GM21390 (cell line): ENCODE data around the gene STAT3.
"Not testable (repeated sequence)": the region's sequence is repeated elsewhere in the genome, so short reads cannot be mapped to it uniquely, and the experiment has no call there.

Experiments
- ATAC-seq: cut with Tn5 transposase; IDR thresholded peaks from one replicate; pipeline ENCODE4 v1.9.1; 2021; ENCODE audit not compliant: unreplicated experiment

STAT3 gene

DNA sequence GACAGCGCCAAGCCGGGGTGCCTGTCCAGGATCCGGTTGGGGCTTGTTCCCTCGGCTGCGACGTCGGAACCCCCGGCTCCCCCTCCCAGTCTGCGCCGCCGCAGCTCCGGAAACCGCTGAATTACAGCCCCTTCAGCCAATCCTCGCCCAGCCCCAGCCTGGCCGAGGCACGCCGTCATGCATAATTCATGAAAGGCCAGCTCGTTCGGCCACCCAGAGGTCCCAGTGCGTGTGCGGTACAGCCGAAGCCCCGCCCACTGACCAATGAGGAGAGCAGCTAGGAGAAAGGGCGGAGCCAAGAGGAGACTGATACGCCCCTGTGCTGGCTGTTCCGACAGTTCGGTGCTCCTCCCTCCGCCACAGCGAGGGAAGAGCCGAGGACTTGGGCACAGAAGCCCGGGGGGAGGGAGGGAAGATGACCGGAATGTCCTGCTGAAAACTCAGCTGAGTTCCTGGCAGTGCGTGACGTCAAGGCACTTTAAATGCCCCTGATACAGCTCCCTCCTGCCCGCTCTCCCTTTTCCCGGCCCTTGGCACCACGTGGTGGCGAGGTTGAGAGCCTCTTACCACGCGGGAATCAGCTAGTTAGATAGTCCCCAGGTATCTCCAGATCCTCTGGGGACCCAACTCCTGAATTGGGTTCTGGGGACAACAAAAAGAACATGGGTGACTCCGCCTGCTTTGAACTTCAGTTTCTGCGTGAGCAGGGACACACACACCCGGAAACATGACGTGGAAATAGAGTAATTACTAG, at the start of gene STAT3:
Gene STAT3, minus strand, starts transcription at position 62 of the 754 bp plus-strand sequence. CDS start 39,926 bp downstream, outside the sequence.
- peak; percentile 84 for ATAC-seq

DNA sequence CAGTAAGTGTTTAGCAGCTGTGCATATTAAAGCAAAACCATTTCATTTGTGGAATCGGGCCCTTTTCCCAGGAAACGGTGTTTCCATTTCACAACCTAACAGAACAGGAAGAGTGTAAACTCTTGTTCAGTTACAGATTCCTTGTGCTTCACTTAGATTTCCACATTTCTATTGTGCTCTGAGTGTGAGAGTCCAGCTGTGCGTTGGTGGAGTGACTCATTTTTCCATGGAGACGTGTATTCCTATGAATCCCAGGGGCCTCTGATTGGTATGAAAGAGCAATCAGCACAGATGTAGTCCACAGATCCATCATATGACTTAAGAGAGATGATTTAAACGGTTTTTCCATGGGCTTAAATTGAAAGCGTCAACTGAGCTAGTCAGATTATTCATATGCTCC, 48.1 kb upstream of the STAT3 start:
- ATAC-seq: no peak

DNA sequence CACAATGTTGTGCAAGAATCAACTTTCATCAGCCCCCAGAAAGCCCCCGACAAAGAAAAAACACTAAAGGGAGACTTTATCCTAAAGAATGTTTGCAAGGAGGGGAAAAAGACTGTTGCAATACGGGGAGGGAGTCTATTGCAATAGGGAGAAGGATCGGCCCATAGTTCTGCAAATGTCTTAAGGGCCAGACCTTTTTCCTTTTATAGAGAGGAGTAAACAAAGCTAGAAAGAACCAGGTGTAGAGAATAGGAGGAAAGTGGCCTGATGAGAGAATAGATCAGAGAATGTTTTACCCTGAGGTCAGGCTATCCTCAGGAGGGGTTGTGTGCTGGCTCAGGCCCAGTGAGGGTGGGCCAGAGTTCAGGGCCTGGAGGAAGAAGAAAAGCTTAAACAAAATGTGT, 43.5 kb upstream of the STAT3 start:
- ATAC-seq: no peak

DNA sequence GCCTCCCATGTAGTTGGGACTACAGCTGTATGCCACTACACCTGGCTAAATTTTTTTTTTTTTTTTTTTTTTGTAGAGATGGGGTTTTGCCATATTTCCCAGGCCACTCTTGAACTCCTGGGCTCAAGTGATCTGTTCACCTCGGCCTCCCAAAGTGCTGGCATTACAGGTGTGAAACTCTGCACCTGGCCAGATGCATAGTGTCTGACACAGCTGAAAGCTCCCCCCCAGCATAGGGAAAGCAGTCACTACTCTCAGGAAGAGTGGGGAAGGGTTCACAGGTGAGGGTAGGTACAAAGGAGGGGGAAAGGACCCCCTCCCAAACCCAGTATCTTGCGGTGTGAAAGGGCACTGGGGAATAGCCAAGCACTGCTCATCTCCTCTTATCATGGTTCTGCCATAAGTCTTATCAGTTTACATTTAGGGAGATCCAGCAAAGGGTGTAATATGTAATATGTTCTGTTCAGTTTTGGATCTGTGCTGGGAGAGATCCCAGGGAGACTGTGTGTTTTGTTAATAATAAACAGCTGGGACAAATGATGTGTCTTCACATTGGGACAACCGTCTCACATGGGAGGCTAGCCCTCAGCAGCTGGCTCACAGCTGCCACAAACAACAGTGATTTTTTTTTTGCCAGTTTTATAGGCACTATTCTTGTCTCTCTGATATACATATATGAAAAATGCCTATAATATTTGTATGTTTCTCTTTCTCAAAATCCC, 41.6 kb upstream of the STAT3 start:
- no peak for ATAC-seq

DNA sequence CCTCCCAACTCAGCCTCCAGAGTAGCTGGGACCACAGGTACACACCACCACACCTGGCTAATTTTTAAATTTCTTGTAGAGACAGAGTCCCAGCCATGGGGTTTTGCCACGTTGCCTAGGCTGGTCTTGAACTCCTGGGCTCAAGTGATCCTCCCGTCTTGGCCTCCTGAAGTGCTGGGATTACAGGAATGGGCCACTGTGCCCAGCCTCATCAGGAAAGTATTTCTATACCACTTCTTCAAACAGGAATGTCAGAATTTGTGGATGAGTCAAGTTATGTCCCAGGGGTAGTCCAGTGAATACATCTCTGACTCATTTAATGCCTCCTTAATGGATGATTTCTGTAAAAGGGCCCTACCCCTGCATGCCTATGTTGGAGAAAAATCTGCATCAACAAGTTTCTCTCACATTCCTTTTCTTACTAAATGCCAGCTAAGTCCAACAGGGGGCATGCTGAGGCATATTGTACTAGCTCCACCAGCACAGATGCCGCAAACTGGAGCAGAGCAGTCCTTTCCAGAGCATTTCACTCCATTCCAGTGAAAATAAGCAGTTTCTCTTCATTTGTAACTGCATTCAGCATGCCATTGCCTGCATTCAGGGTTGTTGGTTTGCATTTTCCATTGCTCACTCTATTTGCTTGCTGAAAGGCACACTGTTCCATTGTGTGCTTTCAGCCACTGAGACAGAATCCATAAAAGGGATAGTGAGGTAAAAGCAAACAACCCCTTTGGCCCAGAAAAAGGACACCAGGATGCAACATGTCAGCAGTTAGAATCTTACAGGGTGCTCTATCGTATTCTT, 40.1 kb upstream of the STAT3 start:
- no peak for ATAC-seq

DNA sequence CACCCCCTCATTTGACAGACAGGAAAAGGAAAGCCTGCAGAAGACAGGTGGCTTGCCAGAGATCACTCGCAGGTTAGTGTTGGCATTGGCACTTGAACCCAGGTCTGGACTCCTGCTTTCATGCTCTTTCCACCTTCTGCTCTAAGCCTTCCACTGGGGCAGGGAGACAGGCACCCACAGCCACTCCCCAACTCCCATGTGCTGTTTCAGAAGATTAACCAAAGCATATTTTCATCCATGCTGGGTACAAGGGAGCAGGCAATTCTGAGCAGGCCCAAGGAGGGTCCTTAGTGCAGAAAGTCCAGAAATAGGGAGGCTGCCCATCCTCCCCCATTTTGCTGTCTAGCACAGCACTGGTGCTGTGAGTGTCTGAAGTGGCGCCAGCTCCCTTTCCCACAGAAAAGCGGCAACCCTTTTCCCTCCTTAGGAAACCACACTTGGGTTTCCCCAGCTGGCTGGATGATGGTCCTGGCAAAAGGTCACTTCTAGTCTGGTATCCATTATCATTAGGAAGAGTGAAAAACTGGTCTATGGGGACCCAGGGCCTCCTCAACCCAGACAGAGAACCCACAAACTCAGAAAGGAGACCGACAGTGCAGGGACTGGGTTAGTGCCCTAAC, 36.9 kb upstream of the STAT3 start:
- ATAC-seq: no peak

DNA sequence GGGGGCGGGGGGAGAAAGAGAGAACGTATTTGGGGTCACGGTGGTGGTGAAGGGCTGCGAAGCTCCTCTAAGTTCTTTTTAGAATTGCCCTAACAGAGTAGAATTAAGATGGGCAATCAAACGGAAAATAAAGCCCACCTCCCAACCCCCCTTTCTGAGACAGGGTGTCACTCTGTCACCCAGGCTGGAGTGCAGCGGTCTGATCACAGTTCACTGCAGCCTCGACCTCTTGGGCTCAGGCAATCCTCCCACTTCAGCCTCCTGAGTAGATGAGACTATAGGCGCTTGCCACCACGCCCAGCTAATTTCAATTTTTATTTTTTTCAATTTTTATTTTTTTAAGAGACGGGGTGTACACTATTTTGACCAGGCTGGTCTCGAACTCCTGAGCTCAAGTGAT, 35.5 kb upstream of the STAT3 start:
- no peak for ATAC-seq

DNA sequence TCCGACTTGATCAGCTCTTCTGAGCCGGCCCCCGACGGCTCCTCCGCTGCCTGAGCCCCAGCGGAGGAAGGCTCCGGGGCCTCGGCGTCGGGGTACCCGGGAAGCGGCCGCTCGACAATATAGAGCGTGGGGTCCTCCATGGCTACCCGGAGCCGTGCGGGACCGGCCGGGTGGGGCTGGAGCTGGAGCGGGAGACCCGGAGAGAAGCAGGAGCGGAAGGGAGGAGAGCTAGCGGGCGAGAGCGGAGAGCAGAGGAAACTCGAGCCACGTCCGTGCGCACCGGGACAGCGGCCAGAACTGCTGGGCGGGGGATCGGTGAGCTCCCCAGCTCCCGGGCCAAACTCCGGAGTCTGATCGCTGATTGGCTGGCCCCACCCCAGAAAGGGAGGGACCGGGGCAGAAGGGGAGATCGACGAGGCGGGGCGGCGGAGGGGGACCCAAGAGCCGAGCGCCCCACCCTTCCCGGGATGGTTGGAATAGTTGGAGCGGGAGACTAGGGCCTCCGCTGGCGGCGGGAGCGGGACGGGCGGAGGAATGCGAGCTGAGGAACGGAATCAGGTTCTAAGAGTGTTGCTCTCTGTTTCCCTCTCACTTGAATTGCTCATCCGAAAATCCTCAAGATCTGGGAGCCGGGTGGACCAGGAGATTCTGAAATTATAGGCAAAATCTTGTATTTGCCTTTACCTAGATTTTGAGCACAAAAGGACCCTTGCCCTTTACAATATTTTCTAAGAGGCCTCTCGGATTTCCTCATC, 34.9 kb upstream of the STAT3 start, which contains the start of gene CAVIN1:
Gene CAVIN1, minus strand, starts transcription at position 299 of the 755 bp plus-strand sequence. Its CDS starts 159 bp downstream, at position 140.
- ATAC-seq: no peak

DNA sequence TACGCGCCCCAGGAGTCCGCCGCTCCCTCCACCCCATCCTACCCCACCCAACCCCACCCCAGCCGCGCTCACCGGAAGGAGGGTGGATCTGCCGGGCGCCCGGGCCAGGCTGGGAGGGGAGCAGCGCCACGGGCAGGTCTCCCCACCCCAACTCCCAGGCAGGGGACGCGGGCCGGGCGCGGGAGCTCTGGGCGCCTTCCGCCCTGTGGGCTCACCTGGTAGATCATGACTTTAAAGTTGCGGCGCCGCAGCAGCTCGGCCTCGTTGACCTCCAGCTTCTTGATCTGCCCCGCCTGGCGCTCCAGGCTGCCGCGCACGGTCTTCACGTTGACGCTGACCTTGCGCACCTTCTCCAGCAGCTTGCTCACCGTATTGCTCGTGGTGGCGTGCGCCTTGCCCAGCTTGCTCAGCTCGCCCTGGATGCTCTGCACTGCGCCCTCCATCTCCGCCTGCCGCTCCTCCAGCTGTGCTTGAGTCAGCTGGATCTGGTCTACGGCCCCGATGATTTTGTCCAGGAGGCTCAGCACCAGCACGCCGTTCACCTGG, 34.2 kb upstream of the STAT3 start:
- no peak for ATAC-seq

DNA sequence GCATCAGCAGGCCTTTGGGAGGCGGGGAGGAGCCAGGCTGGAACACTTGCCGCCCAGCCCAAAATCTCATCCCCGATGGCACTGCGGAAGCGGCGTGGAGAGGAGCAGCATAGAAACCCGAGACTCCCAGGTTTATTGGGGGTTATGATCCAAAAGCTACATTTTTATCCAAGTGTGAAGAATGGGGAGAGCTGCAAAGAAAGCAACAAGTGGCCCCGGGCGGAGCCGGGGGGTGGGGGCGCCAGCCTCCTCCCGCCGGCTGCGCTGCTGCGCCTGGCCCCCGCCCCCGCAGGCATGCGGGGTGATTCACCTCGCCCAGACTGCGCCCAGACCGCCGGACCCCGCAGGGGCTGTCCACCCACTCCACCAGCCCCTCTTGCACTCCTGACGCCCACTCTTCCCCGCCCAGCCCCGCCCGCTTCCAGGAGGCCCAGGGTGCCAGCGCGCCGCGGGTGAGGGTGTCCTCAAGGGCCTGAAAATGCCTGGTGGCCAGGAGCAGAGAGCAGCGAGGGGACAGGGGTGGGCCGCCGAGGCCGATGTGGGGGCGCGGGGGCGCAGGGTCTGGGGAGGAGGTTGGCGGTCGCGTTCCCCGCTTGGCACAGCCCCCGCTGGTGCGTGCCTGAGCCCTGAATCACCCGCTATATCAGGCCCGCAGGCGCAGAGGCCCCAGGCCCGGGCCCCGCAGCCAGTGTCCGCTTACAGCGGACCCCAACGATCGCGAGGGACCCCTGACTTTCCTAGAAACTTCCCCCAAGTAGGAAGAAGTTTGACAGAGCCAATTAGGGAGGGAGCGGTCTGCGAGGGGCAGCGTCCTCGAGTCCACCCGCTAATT, 33.5 kb upstream of the STAT3 start:
- ATAC-seq: no peak

DNA sequence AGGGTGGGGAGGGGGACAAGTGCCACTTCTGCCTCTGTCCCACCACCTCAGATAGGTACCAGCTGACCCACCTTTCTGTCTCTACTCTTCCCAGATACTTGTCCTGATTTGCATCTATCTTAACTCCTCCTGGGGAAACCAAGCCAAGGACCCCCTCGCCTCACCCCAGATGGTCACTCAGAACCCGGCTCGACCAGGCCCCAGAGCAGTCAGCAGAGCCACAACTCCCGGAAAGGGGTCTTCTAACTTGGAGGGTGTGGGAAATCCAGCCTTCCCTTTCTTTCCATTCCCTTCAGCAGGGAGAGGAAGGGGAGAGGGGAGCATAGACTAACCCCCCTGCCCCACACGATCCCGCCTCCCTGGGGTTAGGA, 32.9 kb upstream of the STAT3 start:
- no peak for ATAC-seq

DNA sequence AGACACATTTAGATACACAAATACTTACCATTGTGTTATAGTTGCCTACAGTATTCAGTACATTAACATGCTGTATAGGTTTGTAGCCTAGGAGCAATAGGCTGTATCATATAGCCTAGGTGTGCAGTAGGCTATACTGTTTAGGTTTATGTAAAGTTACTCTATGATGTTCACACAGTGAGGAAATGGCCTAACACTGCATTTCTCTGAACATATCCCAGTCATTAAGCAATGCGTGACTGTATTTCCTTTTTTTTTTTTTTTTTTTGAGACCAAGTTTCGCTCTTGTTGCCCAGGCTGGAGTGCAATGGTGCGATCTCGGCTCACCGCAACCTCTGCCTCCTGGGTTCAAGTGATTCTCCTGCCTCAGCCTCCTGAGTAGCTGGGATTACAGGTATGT, 29.7 kb upstream of the STAT3 start:
- ATAC-seq: not testable (repeated sequence)

DNA sequence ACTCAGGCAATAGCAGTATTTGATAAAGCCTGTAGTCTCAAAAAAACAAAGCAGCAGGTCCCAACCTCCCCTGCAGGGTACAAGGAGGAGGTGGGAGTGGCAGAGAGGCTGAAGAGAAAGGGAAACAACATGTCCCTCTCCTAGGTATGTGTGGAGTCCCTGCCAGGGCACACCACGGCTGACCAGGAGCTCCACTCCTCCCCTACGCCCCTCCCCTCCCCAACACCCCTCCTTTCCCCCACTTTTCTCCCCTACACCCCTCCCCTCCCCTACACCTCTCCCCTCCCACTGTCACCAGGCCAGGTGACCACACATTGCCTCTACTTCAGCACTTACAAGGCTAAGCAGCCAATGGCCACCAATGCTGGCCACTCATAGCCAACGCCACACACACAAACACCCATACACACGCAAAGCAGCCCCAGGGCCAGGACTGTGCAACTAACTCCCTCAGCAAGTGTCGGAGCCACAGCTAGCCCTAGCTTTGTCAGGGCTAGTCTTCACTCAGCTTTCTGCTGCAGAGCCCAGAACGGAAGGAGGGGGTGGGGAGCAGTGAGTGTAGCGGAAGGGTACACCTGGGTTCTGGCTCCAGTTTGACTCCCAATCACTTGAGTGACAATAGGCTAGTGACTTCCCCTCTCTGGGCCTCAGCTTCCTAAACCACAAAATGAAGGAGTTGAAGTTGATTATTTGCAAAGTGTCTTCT, 26.6 kb upstream of the STAT3 start:
- ATAC-seq: no peak

DNA sequence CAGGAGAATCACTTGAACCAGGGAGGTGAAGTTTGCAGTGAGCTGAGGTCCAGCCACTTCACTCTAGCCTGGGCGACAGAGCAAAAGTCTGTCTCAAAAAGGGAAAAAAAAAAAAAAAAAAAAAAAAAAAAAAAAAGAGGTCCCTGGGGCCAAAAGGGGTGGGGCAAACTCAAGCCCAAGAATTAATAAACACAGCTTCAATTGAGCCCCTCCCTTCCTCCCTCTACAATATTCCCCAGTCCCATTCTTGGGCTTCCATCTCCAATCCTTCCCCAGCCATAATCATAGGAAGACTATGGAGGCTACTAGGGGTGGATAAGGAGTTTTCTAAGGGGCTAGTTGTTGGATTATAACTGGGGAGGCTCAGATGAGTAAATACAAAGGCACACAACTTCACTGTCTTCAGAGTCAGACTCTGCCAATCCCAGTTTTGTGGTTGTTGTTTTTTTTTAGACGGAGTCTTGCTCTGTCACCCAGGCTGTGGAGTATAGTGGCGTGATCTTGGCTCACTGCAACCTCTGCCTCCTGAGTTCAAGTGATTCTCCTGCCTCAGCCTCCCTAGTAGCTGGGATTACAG, 25.3 kb upstream of the STAT3 start:
- no peak for ATAC-seq

DNA sequence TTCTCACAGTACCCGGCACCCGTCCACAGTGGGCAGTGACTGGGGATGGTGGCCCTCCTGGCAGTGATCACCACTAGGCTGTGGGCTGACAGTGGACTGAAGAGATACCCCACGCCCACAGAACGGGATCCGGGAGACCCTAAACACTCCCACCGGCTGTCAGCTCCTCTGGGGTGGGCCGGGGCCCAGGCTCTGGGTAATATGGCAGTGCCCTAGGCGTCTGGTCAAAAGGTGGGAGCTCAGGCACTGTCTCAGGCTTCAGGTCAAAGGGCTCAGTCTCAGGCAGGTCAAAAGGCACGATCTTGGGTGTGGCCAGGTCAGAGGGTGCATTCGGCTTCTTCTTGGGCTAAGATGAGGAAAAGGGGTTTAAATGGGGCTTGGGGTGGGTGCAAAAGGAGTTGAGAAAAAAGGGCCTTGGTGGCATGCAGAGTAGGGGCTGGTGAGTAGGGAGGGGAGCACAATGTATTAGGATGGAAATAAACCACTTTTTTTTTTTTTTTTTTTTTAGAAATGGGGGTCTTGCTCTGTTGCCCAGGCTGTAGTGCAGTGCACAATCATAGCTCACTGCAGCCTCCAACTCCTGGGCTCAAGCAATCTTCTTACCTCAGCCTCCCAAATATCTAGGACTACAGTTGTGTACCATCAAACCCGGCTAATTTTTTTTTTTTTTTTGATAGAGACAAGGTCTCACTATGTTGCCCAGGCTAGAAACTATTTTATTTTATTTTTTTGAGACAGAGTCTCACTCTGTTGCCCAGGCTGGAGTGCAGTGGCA, 23.9 kb upstream of the STAT3 start:
- ATAC-seq: no peak

DNA sequence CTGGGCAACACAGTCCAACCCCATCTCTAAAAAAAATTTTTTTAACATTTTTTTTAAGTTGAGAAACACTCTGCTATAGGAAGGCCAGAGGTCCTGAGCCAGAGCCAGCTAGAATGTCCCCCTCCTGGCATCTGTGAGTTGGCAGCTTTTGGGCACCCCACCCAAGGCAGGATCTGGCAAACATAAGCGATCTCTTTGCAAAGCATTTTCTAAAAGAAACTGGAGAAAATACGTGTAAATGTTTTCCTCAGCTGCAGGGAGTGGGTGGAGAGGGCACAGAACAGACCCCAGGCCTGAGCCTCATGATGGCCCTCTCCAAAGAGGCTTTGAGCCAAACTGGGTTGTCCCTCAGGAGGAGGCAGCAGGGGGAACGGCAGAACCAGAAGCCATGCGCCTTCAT, 23.1 kb upstream of the STAT3 start:
- no peak for ATAC-seq

DNA sequence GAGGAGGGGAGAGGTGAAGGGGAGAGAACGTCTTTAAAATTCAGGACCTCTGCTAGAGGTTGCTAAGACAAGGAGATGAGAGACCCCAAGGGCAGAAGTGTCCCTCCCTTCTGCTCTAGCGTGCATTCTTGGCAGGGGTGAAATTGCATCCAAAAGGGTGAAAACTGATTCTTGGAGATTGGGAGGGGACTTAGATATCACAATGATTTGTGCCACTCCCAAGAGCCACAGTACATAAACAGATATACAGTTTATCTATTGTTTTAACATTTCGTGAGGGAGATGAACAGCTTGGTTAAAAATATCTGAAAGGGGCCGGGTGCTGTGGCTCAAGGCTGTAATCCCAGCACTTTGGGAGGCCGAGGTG, 22.1 kb upstream of the STAT3 start:
- ATAC-seq: no peak
